ENCODE data around the gene KLF11.
"Not testable (repeated sequence)": the region's sequence is repeated elsewhere in the genome, so short reads cannot be mapped to it uniquely, and the experiment has no call there.

KLF11 gene

GRCh38 chr2:10089565-10090190 is 46.3 kb downstream of the KLF11 start:
- in situ Hi-C loops (cut with HindIII; ENCODE audit: low pct_ligation_motif_present, low sequenced_read_pairs): no loop called here
- H3K27me3 ChIP-seq (replicated peaks): peaks cover 32% of the 10 kb centered on the region
- no peak for DNase-seq
- H3K4me3 ChIP-seq (ENCODE audit: low read depth, low read length): no peak overlapping the region
- TF ChIP-seq CTCF (IDR thresholded peaks at IDR 0.05; ENCODE audit: low read depth, low read length, missing control alignments): no peak
- H3K27ac ChIP-seq: no peak overlapping the region
- no peaks in the 10 kb centered on the region for H3K36me3 ChIP-seq (replicated peaks)

GRCh38 chr2:10091182-10091888 is 48.0 kb downstream of the KLF11 start:
- in situ Hi-C loops (cut with HindIII; ENCODE audit: low pct_ligation_motif_present, low sequenced_read_pairs): no loop called here

GRCh38 chr2:10091889-10092244 is 48.5 kb downstream of the KLF11 start:
- H3K36me3 ChIP-seq (replicated peaks); H3K4me3 ChIP-seq (ENCODE audit: low read depth, low read length); in situ Hi-C loops (cut with HindIII; ENCODE audit: low pct_ligation_motif_present, low sequenced_read_pairs); DNase-seq; H3K27ac ChIP-seq: not testable (repeated sequence)
- H3K27me3 ChIP-seq (replicated peaks): peaks cover 28% of the 10 kb centered on the region

More at GRCh38 chr2:10091182-10091888, 48.0 kb downstream of the KLF11 start:
- no peak for TF ChIP-seq CTCF (IDR thresholded peaks at IDR 0.05; ENCODE audit: low read depth, low read length, missing control alignments)
- Histone ChIP-seq H3K27me3 (replicated peaks) (peaks cover 28% of the 10 kb centered on the region), H3K36me3 (replicated peaks) (no peaks in the 10 kb centered on the region), H3K4me3 (ENCODE audit: low read depth, low read length) (no peak overlapping the region), H3K27ac (no peak overlapping the region)
- no peak for DNase-seq

- Histone ChIP-seq H3K4me3 (ENCODE audit: low read depth, low read length) (no peak overlapping the region), H3K27me3 (replicated peaks) (peaks cover 25% of the 10 kb centered on the region), H3K36me3 (replicated peaks) (no peaks in the 10 kb centered on the region), H3K27ac (no peak overlapping the region)
- no peak for DNase-seq
- TF ChIP-seq CTCF (IDR thresholded peaks at IDR 0.05; ENCODE audit: low read depth, low read length, missing control alignments): no peak
- in situ Hi-C loops (cut with HindIII; ENCODE audit: low pct_ligation_motif_present, low sequenced_read_pairs): no loop called here
Observed at GRCh38 chr2:10094271-10094814, 51.0 kb downstream of the KLF11 start.

GRCh38 chr2:10095175-10095574 is 51.8 kb downstream of the KLF11 start:
- no peaks in the 10 kb centered on the region for H3K36me3 ChIP-seq (replicated peaks)
- no peak for DNase-seq
- no peak overlapping the region for H3K4me3 ChIP-seq (ENCODE audit: low read depth, low read length)
- in situ Hi-C loops (cut with HindIII; ENCODE audit: low pct_ligation_motif_present, low sequenced_read_pairs): no loop called here
- no peak for TF ChIP-seq CTCF (IDR thresholded peaks at IDR 0.05; ENCODE audit: low read depth, low read length, missing control alignments)
- H3K27ac ChIP-seq: no peak overlapping the region
- H3K27me3 ChIP-seq (replicated peaks): peaks cover 17% of the 10 kb centered on the region

GRCh38 chr2:10096641-10097040 is 53.3 kb downstream of the KLF11 start:
- no peak overlapping the region for H3K4me3 ChIP-seq (ENCODE audit: low read depth, low read length)
- DNase-seq: no peak
- H3K27ac ChIP-seq: no peak overlapping the region
- H3K27me3 ChIP-seq (replicated peaks): peaks cover 7% of the 10 kb centered on the region
- TF ChIP-seq CTCF (IDR thresholded peaks at IDR 0.05; ENCODE audit: low read depth, low read length, missing control alignments): no peak
- no peaks in the 10 kb centered on the region for H3K36me3 ChIP-seq (replicated peaks)
- in situ Hi-C loops (cut with HindIII; ENCODE audit: low pct_ligation_motif_present, low sequenced_read_pairs): no loop called here

Measured in brain microvascular endothelial cell (primary cell).